Endometrium (tissue), 2 donors: ENCODE data around the gene PSAP.

Source experiments
- FAIRE-seq: peaks from 2 replicates; lab custom pipeline; 2012; peaks lifted over from hg19 to GRCh38; lab: Jason Lieb, UNC
- donor health status: control.
- donor health status: control.

Gene PSAP

GRCh38 chr10:71825217-71825616, 25.8 kb downstream of the PSAP start:
- no peak for FAIRE-seq

- FAIRE-seq = no peak
Measured at GRCh38 chr10:71824333-71824732, 26.7 kb downstream of the PSAP start.

GRCh38 chr10:71823356-71823755, 27.7 kb downstream of the PSAP start:
- FAIRE-seq = no peak

GRCh38 chr10:71821909-71822763, 28.9 kb downstream of the PSAP start:
- FAIRE-seq = no peak

- FAIRE-seq = no peak
Measured at GRCh38 chr10:71820966-71821365, 30.1 kb downstream of the PSAP start.

GRCh38 chr10:71819985-71820384, 31.1 kb downstream of the PSAP start:
- FAIRE-seq = no peak

- no peak for FAIRE-seq
Measured at GRCh38 chr10:71819441-71819861, 31.6 kb downstream of the PSAP start.

GRCh38 chr10:71818674-71819260, 32.3 kb downstream of the PSAP start:
- no peak for FAIRE-seq

- no peak for FAIRE-seq
Measured at GRCh38 chr10:71817831-71818655, 33.0 kb downstream of the PSAP start.

GRCh38 chr10:71816936-71817618, 34.0 kb downstream of the PSAP start:
- FAIRE-seq = no peak

- FAIRE-seq = no peak
Measured at GRCh38 chr10:71816421-71816851, 34.6 kb downstream of the PSAP start.

- no peak for FAIRE-seq
Measured at GRCh38 chr10:71815515-71816130, 35.4 kb downstream of the PSAP start.

GRCh38 chr10:71814922-71815411, 36.1 kb downstream of the PSAP start:
- no peak for FAIRE-seq

GRCh38 chr10:71812913-71813590, 38.0 kb downstream of the PSAP start:
- FAIRE-seq = no peak

GRCh38 chr10:71812016-71812912, 38.8 kb downstream of the PSAP start:
- no peak for FAIRE-seq

- FAIRE-seq = no peak
Measured at GRCh38 chr10:71811351-71811750, 39.7 kb downstream of the PSAP start.

GRCh38 chr10:71810048-71810750, 40.9 kb downstream of the PSAP start:
- no peak for FAIRE-seq

- no peak for FAIRE-seq
Measured at GRCh38 chr10:71809628-71810027, 41.4 kb downstream of the PSAP start.
